ENCODE measurements around the gene DDIAS.
"Not testable (repeated sequence)": the region's sequence is repeated elsewhere in the genome, so short reads cannot be mapped to it uniquely, and the experiment has no call there.

GRCh38 chr11:82955736-82956453 lies 54.4 kb downstream of the DDIAS start:
- not testable (repeated sequence) for TF ChIP-seq CTCF (conservative IDR thresholded peaks at IDR 0.05); EZH2 (IDR thresholded peaks at IDR 0.05; ENCODE audit: low read depth)

Data from PC-9 (cell line).